NCI-H2196 treated with DMSO at 0.1 percent for 48 hours (cell line): ENCODE measurements around the gene TMEM131.
"Not testable (repeated sequence)": the region's sequence is repeated elsewhere in the genome, so short reads cannot be mapped to it uniquely, and the experiment has no call there.

ENCODE experiments used
- DNase-seq: peaks from one replicate; lab custom pipeline; 2025; ENCODE audit not compliant: unreplicated experiment; lab: John Stamatoyannopoulos, UW

Gene TMEM131

GRCh38 chr2:97714084-97714949, 281.4 kb downstream of the TMEM131 start:
- DNase-seq, result no peak

- DNase-seq, result no peak
These were observed 282.3 kb downstream of the TMEM131 start, which contains the start of gene ZAP70 for GRCh38 chr2:97713296-97714083. TSS of gene ZAP70 (plus strand) at chr2:97713576. CDS start at chr2:97724037, 10,461 bp downstream.

- no peak for DNase-seq
These were observed 283.0 kb downstream of the TMEM131 start for GRCh38 chr2:97712693-97713295.

- not testable (repeated sequence) for DNase-seq
These were observed 283.6 kb downstream of the TMEM131 start for GRCh38 chr2:97712175-97712574.

- no peak for DNase-seq
These were observed 284.4 kb downstream of the TMEM131 start for GRCh38 chr2:97711394-97711711.

GRCh38 chr2:97708608-97709007, 287.1 kb downstream of the TMEM131 start:
- DNase-seq, result no peak

- no peak for DNase-seq
These were observed 287.7 kb downstream of the TMEM131 start for GRCh38 chr2:97708048-97708380.

GRCh38 chr2:97707362-97708047, 288.2 kb downstream of the TMEM131 start:
- no peak for DNase-seq

- no peak for DNase-seq
These were observed 288.9 kb downstream of the TMEM131 start for GRCh38 chr2:97706708-97707345.
